ENCODE data around the gene GALNT4. TPM values are rescaled to one million over a fixed set of nuclear protein-coding genes. Genes with fewer than 3 reads are reported as not detected.

GALNT4 gene
- total RNA-seq, 1 donor from 2014 or later: 2.8 TPM

GRCh38 chr12:89568484-89568883 lies 43.9 kb upstream of the GALNT4 start:
- no peak for TF ChIP-seq EZH2phosphoT487 (IDR thresholded peaks at IDR 0.05)
- no peak for TF ChIP-seq CTCF (IDR thresholded peaks at IDR 0.05)
- no peak for TF ChIP-seq EZH2 (IDR thresholded peaks at IDR 0.05)

GRCh38 chr12:89567691-89568239 lies 43.2 kb upstream of the GALNT4 start:
- Histone ChIP-seq H3K4me2 (no peak overlapping the region), H3K4me3 (no peak overlapping the region), H3K27me3 (no peaks in the 10 kb centered on the region), H3K9ac (no peak overlapping the region), H3K27ac (no peak overlapping the region), H3K4me1 (no peaks in the 10 kb centered on the region), H3K36me3 (no peaks in the 10 kb centered on the region), H4K20me1 (ENCODE audit: low read depth) (no peaks in the 10 kb centered on the region), H3K9me3 (ENCODE audit: low read depth) (no peaks in the 10 kb centered on the region), H3F3A (ENCODE audit: low read depth) (no peaks in the 10 kb centered on the region), H3K79me2 (ENCODE audit: low read depth) (no peaks in the 10 kb centered on the region), H2AFZ (replicated peaks) (no peak overlapping the region)
- H3K4me1 Mint-ChIP-seq: no peaks in the 10 kb centered on the region
- no peak for TF ChIP-seq CTCF (IDR thresholded peaks at IDR 0.05)
- TF ChIP-seq EZH2 (IDR thresholded peaks at IDR 0.05): no peak
- no peak for TF ChIP-seq EZH2phosphoT487 (IDR thresholded peaks at IDR 0.05)
- H3K27me3 Mint-ChIP-seq (ENCODE audit: insufficient read depth, low read depth): peaks cover 3% of the 10 kb centered on the region
- H3K9me3 Mint-ChIP-seq: no peaks in the 10 kb centered on the region
- no peak for DNase-seq (ENCODE audit: low spot score)
- no peaks in the 10 kb centered on the region for H3K36me3 Mint-ChIP-seq
- no peak overlapping the region for H3K4me3 Mint-ChIP-seq
- H3K27ac Mint-ChIP-seq: no peak overlapping the region

More at GRCh38 chr12:89568484-89568883, 43.9 kb upstream of the GALNT4 start:
- no peaks in the 10 kb centered on the region for H4K20me1 ChIP-seq (ENCODE audit: low read depth)
- Mint-ChIP-seq H3K9me3 (no peaks in the 10 kb centered on the region), H3K4me1 (no peaks in the 10 kb centered on the region), H3K27me3 (ENCODE audit: insufficient read depth, low read depth) (peaks cover 3% of the 10 kb centered on the region), H3K27ac (no peak overlapping the region), H3K4me3 (no peak overlapping the region), H3K36me3 (no peaks in the 10 kb centered on the region)
- H3K9me3 ChIP-seq (ENCODE audit: low read depth): no peaks in the 10 kb centered on the region
- no peaks in the 10 kb centered on the region for H3F3A ChIP-seq (ENCODE audit: low read depth)
- no peak for DNase-seq (ENCODE audit: low spot score)
- H3K4me3 ChIP-seq: no peak overlapping the region
- no peak overlapping the region for H3K9ac ChIP-seq
- H3K36me3 ChIP-seq: no peaks in the 10 kb centered on the region
- no peak overlapping the region for H2AFZ ChIP-seq (replicated peaks)
- H3K4me1 ChIP-seq: no peaks in the 10 kb centered on the region
- H3K4me2 ChIP-seq: no peak overlapping the region
- no peaks in the 10 kb centered on the region for H3K79me2 ChIP-seq (ENCODE audit: low read depth)
- H3K27me3 ChIP-seq: no peaks in the 10 kb centered on the region
- no peak overlapping the region for H3K27ac ChIP-seq

- Histone ChIP-seq H3K27me3 (no peaks in the 10 kb centered on the region), H3K27ac (no peak overlapping the region), H3K79me2 (ENCODE audit: low read depth) (no peaks in the 10 kb centered on the region), H3F3A (ENCODE audit: low read depth) (no peaks in the 10 kb centered on the region), H3K4me2 (no peak overlapping the region), H3K4me3 (no peak overlapping the region), H3K36me3 (no peaks in the 10 kb centered on the region), H3K9ac (no peak overlapping the region), H3K4me1 (no peaks in the 10 kb centered on the region), H4K20me1 (ENCODE audit: low read depth) (no peaks in the 10 kb centered on the region), H3K9me3 (ENCODE audit: low read depth) (no peaks in the 10 kb centered on the region), H2AFZ (replicated peaks) (no peak overlapping the region)
- peaks cover 3% of the 10 kb centered on the region for H3K27me3 Mint-ChIP-seq (ENCODE audit: insufficient read depth, low read depth)
- H3K4me1 Mint-ChIP-seq: no peaks in the 10 kb centered on the region
- H3K4me3 Mint-ChIP-seq: no peak overlapping the region
- TF ChIP-seq EZH2phosphoT487 (IDR thresholded peaks at IDR 0.05) (no peak), CTCF (IDR thresholded peaks at IDR 0.05) (no peak), EZH2 (IDR thresholded peaks at IDR 0.05) (no peak)
- H3K27ac Mint-ChIP-seq: no peak overlapping the region
- no peak for DNase-seq (ENCODE audit: low spot score)
- H3K9me3 Mint-ChIP-seq: no peaks in the 10 kb centered on the region
- H3K36me3 Mint-ChIP-seq: no peaks in the 10 kb centered on the region
Measured at GRCh38 chr12:89566615-89567014, 42.0 kb upstream of the GALNT4 start.
